Measurements from ENCODE around the gene MTA3.
A peak's percentile ranks its signal among the peaks of the same experiment; 100 is the strongest.
"Not testable (repeated sequence)": the region's sequence is repeated elsewhere in the genome, so short reads cannot be mapped to it uniquely, and the experiment has no call there.

The MTA3 gene
- 13.1 to 24.9 (median 19.3) reads per million in 3 experiments for total RNA-seq

- peak; percentile 56 for DNase-seq
These were observed at the start of gene MTA3 for GRCh38 chr2:42568401-42569115. Gene MTA3 (plus strand): TSS chr2:42568632. CDS start chr2:42568746, 114 bp downstream.

GRCh38 chr2:42519624-42520023 is 48.8 kb upstream of the MTA3 start:
- DNase-seq = no peak

- no peak for DNase-seq
These were observed 46.4 kb upstream of the MTA3 start for GRCh38 chr2:42522035-42522434.

GRCh38 chr2:42523341-42523740 is 45.1 kb upstream of the MTA3 start:
- no peak for DNase-seq

- DNase-seq = no peak
These were observed 36.0 kb upstream of the MTA3 start for GRCh38 chr2:42532397-42532796.

GRCh38 chr2:42537493-42537892 is 30.9 kb upstream of the MTA3 start:
- DNase-seq = no peak

- DNase-seq = no peak
These were observed 25.6 kb upstream of the MTA3 start for GRCh38 chr2:42542871-42543270.

GRCh38 chr2:42545023-42545721 is 23.3 kb upstream of the MTA3 start:
- no peak for DNase-seq

- DNase-seq = no peak
These were observed 22.5 kb upstream of the MTA3 start for GRCh38 chr2:42545841-42546390.

GRCh38 chr2:42547014-42547413 is 21.4 kb upstream of the MTA3 start:
- no peak for DNase-seq

- no peak for DNase-seq
These were observed 20.8 kb upstream of the MTA3 start for GRCh38 chr2:42547446-42548295.

GRCh38 chr2:42550870-42551269 is 17.6 kb upstream of the MTA3 start:
- no peak for DNase-seq

GRCh38 chr2:42554392-42554791 is 14.0 kb upstream of the MTA3 start:
- DNase-seq = no peak

GRCh38 chr2:42556315-42556890 is 12.0 kb upstream of the MTA3 start:
- no peak for DNase-seq

- DNase-seq = no peak
These were observed 11.1 kb upstream of the MTA3 start for GRCh38 chr2:42557306-42557705.

- DNase-seq = no peak
These were observed 9.6 kb upstream of the MTA3 start for GRCh38 chr2:42558827-42559226.

GRCh38 chr2:42560133-42560532 is 8.3 kb upstream of the MTA3 start:
- not testable (repeated sequence) for DNase-seq

- no peak for DNase-seq
These were observed 7.5 kb upstream of the MTA3 start for GRCh38 chr2:42560899-42561298.

GRCh38 chr2:42562474-42563144 is 5.8 kb upstream of the MTA3 start:
- DNase-seq = no peak

GRCh38 chr2:42566025-42566424 is 2.4 kb upstream of the MTA3 start:
- no peak for DNase-seq

GRCh38 chr2:42566837-42567321 is 1.6 kb upstream of the MTA3 start:
- DNase-seq = no peak

GRCh38 chr2:42567364-42567763 is 1.1 kb upstream of the MTA3 start:
- DNase-seq = no peak

All from central memory CD4-positive, alpha-beta T cell (primary cell).